ENCODE measurements around the gene CYP27B1.

GRCh38 chr12:57813971-57814772 is 47.3 kb upstream of the CYP27B1 start:
- TF ChIP-seq CTCF (IDR thresholded peaks at IDR 0.05 in 8 of 11, conservative IDR thresholded peaks at IDR 0.05 in 3 of 11) (no peak), POLR2A (IDR thresholded peaks at IDR 0.05) (no peak), POLR2AphosphoS5 (IDR thresholded peaks at IDR 0.05) (peak in 2 of 3 donors; percentile 23 to 47)
